GM23338 (cell line): ENCODE measurements around the gene CYB561D2. TPM values are rescaled to one million over a fixed set of nuclear protein-coding genes. Genes with fewer than 3 reads are reported as not detected.

Experiments used
- ATAC-seq: fragments of 200-7000 bp; cut with Tn5 transposase; 3 replicates; pipeline ENCODE4 v1.9.1; 2020
- DNase-seq: peaks from one replicate; pipeline ENCODE4 v3.0.0-alpha.2; 2015; ENCODE audit warnings: low spot score
- H2AFZ ChIP-seq: fragments of 200-600 bp; sonication (generic); 2 replicates; pipeline ENCODE4 v1.8.0; 2016; ENCODE audit warnings: antibody characterized with exemption, mild to moderate bottlenecking, moderate library complexity
- H3F3A ChIP-seq: fragments of 200-600 bp; sonication (generic); replicated peaks from 2 replicates; pipeline ENCODE4 v1.8.0; 2017; ENCODE audit warnings: antibody characterized with exemption, mixed run types, low read depth
- H3K27ac ChIP-seq: fragments of 200-600 bp; sonication (generic); 2 replicates; pipeline ENCODE4 v1.6.1; 2016; ENCODE audit warnings: low read depth
- H3K27me3 ChIP-seq: fragments of 200-600 bp; sonication (generic); 2 replicates; pipeline ENCODE4 v1.8.0; 2016; ENCODE audit warnings: mild to moderate bottlenecking, mixed run types, moderate library complexity; ENCODE audit not compliant: insufficient read depth
- H3K36me3 ChIP-seq: fragments of 200-600 bp; sonication (generic); 2 replicates; pipeline ENCODE4 v1.8.0; 2016; ENCODE audit warnings: mild to moderate bottlenecking; ENCODE audit not compliant: insufficient read depth
- H3K4me1 ChIP-seq: fragments of 200-600 bp; sonication (generic); 2 replicates; pipeline ENCODE4 v1.8.0; 2016; ENCODE audit warnings: mild to moderate bottlenecking, moderate library complexity; ENCODE audit not compliant: insufficient read depth
- H3K4me2 ChIP-seq: fragments of 200-600 bp; sonication (generic); 2 replicates; pipeline ENCODE4 v1.7.1; 2017; ENCODE audit warnings: mixed run types
- H3K4me3 ChIP-seq: fragments of 200-600 bp; sonication (generic); 2 replicates; pipeline ENCODE4 v1.6.1; 2016; ENCODE audit warnings: mixed run types
- H3K79me2 ChIP-seq: fragments of 200-600 bp; sonication (generic); replicated peaks from 2 replicates; pipeline ENCODE4 v1.8.0; 2017; ENCODE audit warnings: mild to moderate bottlenecking; ENCODE audit not compliant: insufficient read depth
- H3K9me2 ChIP-seq: fragments of 200-600 bp; sonication (generic); 2 replicates; pipeline ENCODE4 v1.8.0; 2017; ENCODE audit not compliant: insufficient read depth
- H4K20me1 ChIP-seq: fragments of 200-600 bp; sonication (generic); replicated peaks from 2 replicates; pipeline ENCODE4 v1.8.0; 2017; ENCODE audit warnings: mild to moderate bottlenecking; ENCODE audit not compliant: insufficient read depth
- H3K27ac Mint-ChIP-seq: 2 replicates; pipeline ENCODE4 v1.8.0; 2020; ENCODE audit warnings: inconsistent platforms, mild to moderate bottlenecking, moderate library complexity, mixed read lengths
- H3K27me3 Mint-ChIP-seq: 3 replicates; pipeline ENCODE4 v1.8.0; 2022; ENCODE audit warnings: low read depth, mild to moderate bottlenecking, moderate library complexity, mixed read lengths, inconsistent platforms; ENCODE audit not compliant: insufficient read depth, poor library complexity
- H3K36me3 Mint-ChIP-seq: 3 replicates; pipeline ENCODE4 v1.8.0; 2021; ENCODE audit warnings: low read depth, mild to moderate bottlenecking, inconsistent platforms, moderate library complexity, mixed read lengths
- H3K4me1 Mint-ChIP-seq: 3 replicates; pipeline ENCODE4 v1.8.0; 2020; ENCODE audit warnings: mild to moderate bottlenecking, inconsistent platforms, mixed read lengths
- H3K4me3 Mint-ChIP-seq: 3 replicates; pipeline ENCODE4 v1.8.0; 2021; ENCODE audit warnings: moderate library complexity, mild to moderate bottlenecking, inconsistent platforms, mixed read lengths
- H3K9me3 Mint-ChIP-seq: 3 replicates; pipeline ENCODE4 v1.8.0; 2020; ENCODE audit warnings: moderate library complexity, mild to moderate bottlenecking, inconsistent platforms, mixed read lengths
- CREB1 ChIP-seq: fragments of 250-450 bp; sonication (Bioruptor Pico); IDR thresholded peaks from 2 replicates; pipeline ENCODE4 v1.5.0; 2020; ENCODE audit warnings: low read depth, mild to moderate bottlenecking, moderate library complexity
- EZH2 ChIP-seq: fragments of 200-600 bp; sonication (generic); IDR thresholded peaks from one replicate; pipeline ENCODE4 v1.8.0; 2017; ENCODE audit warnings: antibody characterized with exemption, mild to moderate bottlenecking, low read depth; ENCODE audit not compliant: unreplicated experiment
- EZH2phosphoT487 ChIP-seq: fragments of 200-600 bp; sonication (generic); IDR thresholded peaks from one replicate; pipeline ENCODE4 v1.8.1; 2018; ENCODE audit warnings: antibody characterized with exemption; ENCODE audit not compliant: unreplicated experiment
- JUNB ChIP-seq: IDR thresholded peaks from one replicate; pipeline ENCODE4 v1.6.1; 2016; ENCODE audit warnings: antibody characterized with exemption; ENCODE audit not compliant: unreplicated experiment
- POLR2AphosphoS5 ChIP-seq: IDR thresholded peaks from 2 replicates; pipeline ENCODE4 v1.6.1; 2016; ENCODE audit warnings: antibody characterized with exemption, low read depth
- STAT1 ChIP-seq: IDR thresholded peaks from one replicate; pipeline ENCODE4 v1.6.1; 2016; ENCODE audit warnings: antibody characterized with exemption; ENCODE audit not compliant: unreplicated experiment
- ZNF114 ChIP-seq: fragments of 250-450 bp; sonication (Bioruptor Pico); IDR thresholded peaks from 2 replicates; pipeline ENCODE4 v1.5.0; 2020; ENCODE audit warnings: mild to moderate bottlenecking, moderate library complexity
- polyA plus RNA-seq: library from polyadenylated mRNA; unstranded; fragments of >200 nt; fragmentation: Nextera tagmentation; extraction: Ambion mirVana; gene quantifications from 2 replicates; pipeline ENCODE4 v1.2.1, GENCODE V29; 2016
- total RNA-seq: library from RNA; depleted of rRNA; stranded (reverse); fragments of >200 nt; shearing (Covaris generic); gene quantifications from 2 replicates; pipeline ENCODE4 v1.2.3, GENCODE V29; 2014
- TF ChIP-seq, protein P1 (sequence below): fragments of 250-450 bp; sonication (Bioruptor Pico); IDR thresholded peaks from 2 replicates; pipeline ENCODE4 v1.5.0; 2020; ENCODE audit warnings: mild to moderate bottlenecking, moderate library complexity
- TF ChIP-seq, protein P2 (sequence below): IDR thresholded peaks from one replicate; pipeline ENCODE4 v1.6.1; 2018; ENCODE audit warnings: antibody characterized with exemption; ENCODE audit not compliant: unreplicated experiment
- TF ChIP-seq, protein P3 (sequence below), 2 experiments: fragments of 200-600 bp in 1 of 2; sonication (generic) in 1 of 2; conservative IDR thresholded peaks; 2 replicates each; pipeline versions ENCODE4 v1.5.1 to v1.6.1; 2016 to 2017; ENCODE audit warnings: antibody characterized with exemption in 2 of 2, low read depth in 2 of 2, mild to moderate bottlenecking in 2 of 2, moderate library complexity in 1 of 2

Gene CYB561D2
- total and polyA plus RNA-seq, 2 experiments from 2014 or later = 10.1 to 18.2 TPM

DNA sequence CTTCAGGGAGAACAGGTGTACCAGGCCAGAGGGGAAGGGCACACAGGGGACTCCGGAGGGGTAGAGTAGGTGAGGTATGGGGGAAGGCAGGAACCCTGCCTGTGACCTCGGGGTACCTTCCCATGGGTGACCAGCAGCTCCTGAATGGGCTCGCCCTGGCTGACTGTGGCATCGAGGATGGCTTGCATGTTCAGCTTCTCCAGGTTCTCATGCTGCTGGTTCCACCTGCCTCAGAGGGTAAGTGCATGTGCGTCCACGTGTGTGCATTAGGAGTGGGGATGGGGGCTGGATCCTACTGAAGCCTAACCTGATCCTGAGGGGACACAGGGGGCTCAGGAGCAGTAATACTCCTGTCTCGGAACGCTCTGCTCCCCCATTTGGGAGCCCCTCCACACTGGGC is 5.7 kb upstream of the CYB561D2 start (continued):
- TF ChIP-seq, protein P1, sequence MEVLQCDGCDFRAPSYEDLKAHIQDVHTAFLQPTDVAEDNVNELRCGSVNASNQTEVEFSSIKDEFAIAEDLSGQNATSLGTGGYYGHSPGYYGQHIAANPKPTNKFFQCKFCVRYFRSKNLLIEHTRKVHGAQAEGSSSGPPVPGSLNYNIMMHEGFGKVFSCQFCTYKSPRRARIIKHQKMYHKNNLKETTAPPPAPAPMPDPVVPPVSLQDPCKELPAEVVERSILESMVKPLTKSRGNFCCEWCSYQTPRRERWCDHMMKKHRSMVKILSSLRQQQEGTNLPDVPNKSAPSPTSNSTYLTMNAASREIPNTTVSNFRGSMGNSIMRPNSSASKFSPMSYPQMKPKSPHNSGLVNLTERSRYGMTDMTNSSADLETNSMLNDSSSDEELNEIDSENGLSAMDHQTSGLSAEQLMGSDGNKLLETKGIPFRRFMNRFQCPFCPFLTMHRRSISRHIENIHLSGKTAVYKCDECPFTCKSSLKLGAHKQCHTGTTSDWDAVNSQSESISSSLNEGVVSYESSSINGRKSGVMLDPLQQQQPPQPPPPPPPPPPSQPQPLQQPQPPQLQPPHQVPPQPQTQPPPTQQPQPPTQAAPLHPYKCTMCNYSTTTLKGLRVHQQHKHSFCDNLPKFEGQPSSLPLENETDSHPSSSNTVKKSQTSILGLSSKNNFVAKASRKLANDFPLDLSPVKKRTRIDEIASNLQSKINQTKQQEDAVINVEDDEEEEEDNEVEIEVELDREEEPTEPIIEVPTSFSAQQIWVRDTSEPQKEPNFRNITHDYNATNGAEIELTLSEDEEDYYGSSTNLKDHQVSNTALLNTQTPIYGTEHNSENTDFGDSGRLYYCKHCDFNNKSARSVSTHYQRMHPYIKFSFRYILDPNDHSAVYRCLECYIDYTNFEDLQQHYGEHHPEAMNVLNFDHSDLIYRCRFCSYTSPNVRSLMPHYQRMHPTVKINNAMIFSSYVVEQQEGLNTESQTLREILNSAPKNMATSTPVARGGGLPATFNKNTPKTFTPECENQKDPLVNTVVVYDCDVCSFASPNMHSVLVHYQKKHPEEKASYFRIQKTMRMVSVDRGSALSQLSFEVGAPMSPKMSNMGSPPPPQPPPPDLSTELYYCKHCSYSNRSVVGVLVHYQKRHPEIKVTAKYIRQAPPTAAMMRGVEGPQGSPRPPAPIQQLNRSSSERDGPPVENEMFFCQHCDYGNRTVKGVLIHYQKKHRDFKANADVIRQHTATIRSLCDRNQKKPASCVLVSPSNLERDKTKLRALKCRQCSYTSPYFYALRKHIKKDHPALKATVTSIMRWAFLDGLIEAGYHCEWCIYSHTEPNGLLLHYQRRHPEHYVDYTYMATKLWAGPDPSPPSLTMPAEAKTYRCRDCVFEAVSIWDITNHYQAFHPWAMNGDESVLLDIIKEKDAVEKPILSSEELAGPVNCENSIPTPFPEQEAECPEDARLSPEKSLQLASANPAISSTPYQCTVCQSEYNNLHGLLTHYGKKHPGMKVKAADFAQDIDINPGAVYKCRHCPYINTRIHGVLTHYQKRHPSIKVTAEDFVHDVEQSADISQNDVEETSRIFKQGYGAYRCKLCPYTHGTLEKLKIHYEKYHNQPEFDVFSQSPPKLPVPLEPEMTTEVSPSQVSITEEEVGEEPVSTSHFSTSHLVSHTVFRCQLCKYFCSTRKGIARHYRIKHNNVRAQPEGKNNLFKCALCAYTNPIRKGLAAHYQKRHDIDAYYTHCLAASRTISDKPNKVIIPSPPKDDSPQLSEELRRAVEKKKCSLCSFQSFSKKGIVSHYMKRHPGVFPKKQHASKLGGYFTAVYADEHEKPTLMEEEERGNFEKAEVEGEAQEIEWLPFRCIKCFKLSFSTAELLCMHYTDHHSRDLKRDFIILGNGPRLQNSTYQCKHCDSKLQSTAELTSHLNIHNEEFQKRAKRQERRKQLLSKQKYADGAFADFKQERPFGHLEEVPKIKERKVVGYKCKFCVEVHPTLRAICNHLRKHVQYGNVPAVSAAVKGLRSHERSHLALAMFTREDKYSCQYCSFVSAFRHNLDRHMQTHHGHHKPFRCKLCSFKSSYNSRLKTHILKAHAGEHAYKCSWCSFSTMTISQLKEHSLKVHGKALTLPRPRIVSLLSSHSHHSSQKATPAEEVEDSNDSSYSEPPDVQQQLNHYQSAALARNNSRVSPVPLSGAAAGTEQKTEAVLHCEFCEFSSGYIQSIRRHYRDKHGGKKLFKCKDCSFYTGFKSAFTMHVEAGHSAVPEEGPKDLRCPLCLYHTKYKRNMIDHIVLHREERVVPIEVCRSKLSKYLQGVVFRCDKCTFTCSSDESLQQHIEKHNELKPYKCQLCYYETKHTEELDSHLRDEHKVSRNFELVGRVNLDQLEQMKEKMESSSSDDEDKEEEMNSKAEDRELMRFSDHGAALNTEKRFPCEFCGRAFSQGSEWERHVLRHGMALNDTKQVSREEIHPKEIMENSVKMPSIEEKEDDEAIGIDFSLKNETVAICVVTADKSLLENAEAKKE = no peak
- TF ChIP-seq STAT1 = no peak
- TF ChIP-seq, protein P2, sequence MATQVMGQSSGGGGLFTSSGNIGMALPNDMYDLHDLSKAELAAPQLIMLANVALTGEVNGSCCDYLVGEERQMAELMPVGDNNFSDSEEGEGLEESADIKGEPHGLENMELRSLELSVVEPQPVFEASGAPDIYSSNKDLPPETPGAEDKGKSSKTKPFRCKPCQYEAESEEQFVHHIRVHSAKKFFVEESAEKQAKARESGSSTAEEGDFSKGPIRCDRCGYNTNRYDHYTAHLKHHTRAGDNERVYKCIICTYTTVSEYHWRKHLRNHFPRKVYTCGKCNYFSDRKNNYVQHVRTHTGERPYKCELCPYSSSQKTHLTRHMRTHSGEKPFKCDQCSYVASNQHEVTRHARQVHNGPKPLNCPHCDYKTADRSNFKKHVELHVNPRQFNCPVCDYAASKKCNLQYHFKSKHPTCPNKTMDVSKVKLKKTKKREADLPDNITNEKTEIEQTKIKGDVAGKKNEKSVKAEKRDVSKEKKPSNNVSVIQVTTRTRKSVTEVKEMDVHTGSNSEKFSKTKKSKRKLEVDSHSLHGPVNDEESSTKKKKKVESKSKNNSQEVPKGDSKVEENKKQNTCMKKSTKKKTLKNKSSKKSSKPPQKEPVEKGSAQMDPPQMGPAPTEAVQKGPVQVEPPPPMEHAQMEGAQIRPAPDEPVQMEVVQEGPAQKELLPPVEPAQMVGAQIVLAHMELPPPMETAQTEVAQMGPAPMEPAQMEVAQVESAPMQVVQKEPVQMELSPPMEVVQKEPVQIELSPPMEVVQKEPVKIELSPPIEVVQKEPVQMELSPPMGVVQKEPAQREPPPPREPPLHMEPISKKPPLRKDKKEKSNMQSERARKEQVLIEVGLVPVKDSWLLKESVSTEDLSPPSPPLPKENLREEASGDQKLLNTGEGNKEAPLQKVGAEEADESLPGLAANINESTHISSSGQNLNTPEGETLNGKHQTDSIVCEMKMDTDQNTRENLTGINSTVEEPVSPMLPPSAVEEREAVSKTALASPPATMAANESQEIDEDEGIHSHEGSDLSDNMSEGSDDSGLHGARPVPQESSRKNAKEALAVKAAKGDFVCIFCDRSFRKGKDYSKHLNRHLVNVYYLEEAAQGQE = no peak

DNA sequence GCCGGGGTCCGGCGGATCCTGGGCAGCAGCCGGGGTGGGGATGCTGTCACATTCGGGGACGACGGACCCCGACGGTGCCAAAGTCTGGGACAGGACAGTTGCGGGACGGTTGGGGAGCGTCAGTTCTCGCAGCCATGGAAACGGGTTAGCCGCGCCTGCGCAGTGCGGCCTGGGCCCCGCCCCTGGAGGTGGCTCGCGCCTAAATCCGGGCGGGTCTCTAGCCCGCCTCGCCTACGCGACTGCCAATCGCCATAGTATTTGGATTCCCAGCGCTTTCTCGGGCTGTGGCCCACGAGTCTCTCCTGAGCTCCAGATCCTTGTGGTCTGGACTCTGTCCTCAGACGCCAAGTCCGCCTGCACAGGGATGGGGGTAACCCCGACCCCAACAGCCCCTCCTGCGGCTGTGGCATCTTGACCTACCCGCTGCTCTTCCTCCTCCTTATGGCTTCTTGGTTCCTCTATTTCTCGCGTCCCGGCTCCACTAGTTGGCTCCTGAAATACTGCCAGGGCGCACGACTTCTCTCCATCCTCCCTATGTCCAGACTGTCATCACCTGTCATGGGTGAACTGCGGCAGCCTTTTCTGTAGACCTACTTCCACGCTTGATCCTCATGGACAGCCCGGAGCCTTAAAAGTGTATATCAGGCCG is 5.0 kb upstream of the CYB561D2 start, which contains the start of gene ZMYND10:
Gene ZMYND10, minus strand, starts transcription at position 147 of the 649 bp plus-strand sequence. CDS start 153 bp downstream, outside the sequence.
- H3K4me3 ChIP-seq = peak within 1 kb of the TSS; percentile 71
- no peaks in the 10 kb centered on the region for H3K9me2 ChIP-seq
- no peak within 1 kb of the TSS for H3K27ac Mint-ChIP-seq
- no peaks in the 10 kb centered on the region for H3K79me2 ChIP-seq
- H4K20me1 ChIP-seq = no peaks in the 10 kb centered on the region
- H3K4me1 Mint-ChIP-seq = peaks cover 9% of the 10 kb centered on the region
- peak; percentile 91 for DNase-seq
- 0 out of 2 replicates have a peak, but pooled peaks cover 15% of the 10 kb centered on the region for H3F3A ChIP-seq
- no peak for TF ChIP-seq EZH2
- TF ChIP-seq CREB1 (CRISPR knock-in tag) = no peak
- TF ChIP-seq ZNF114 (CRISPR knock-in tag) = no peak
- TF ChIP-seq JUNB = no peak
- 0 out of 2 replicates have a peak, but pooled peaks have one; percentile 30 for TF ChIP-seq POLR2AphosphoS5
- TF ChIP-seq, protein P3, sequence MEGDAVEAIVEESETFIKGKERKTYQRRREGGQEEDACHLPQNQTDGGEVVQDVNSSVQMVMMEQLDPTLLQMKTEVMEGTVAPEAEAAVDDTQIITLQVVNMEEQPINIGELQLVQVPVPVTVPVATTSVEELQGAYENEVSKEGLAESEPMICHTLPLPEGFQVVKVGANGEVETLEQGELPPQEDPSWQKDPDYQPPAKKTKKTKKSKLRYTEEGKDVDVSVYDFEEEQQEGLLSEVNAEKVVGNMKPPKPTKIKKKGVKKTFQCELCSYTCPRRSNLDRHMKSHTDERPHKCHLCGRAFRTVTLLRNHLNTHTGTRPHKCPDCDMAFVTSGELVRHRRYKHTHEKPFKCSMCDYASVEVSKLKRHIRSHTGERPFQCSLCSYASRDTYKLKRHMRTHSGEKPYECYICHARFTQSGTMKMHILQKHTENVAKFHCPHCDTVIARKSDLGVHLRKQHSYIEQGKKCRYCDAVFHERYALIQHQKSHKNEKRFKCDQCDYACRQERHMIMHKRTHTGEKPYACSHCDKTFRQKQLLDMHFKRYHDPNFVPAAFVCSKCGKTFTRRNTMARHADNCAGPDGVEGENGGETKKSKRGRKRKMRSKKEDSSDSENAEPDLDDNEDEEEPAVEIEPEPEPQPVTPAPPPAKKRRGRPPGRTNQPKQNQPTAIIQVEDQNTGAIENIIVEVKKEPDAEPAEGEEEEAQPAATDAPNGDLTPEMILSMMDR (conservative IDR thresholded peaks at IDR 0.05; ENCODE audit: low read depth in 2 of 2) = no peak
- TF ChIP-seq STAT1 = no peak
- no peak for TF ChIP-seq EZH2phosphoT487
- H3K27me3 ChIP-seq = peaks cover 51% of the 10 kb centered on the region
- H3K27me3 Mint-ChIP-seq = peaks cover 52% of the 10 kb centered on the region
- peak within 1 kb of the TSS; percentile 72 for H3K4me3 Mint-ChIP-seq
- ATAC-seq = peak; percentile 57
- H3K36me3 Mint-ChIP-seq = peaks cover 7% of the 10 kb centered on the region; the same call in 1 of the 3 replicates
- peaks cover 3% of the 10 kb centered on the region; the same call in 1 of the 2 replicates for H3K4me1 ChIP-seq
- H3K9me3 Mint-ChIP-seq = no peaks in the 10 kb centered on the region
- H2AFZ ChIP-seq = peak within 1 kb of the TSS; percentile 98
- no peaks in the 10 kb centered on the region for H3K36me3 ChIP-seq
- peak within 1 kb of the TSS; percentile 90 for H3K4me2 ChIP-seq
- no peak within 1 kb of the TSS for H3K27ac ChIP-seq
